PC-9 (cell line): ENCODE data around the gene PRSS21. TPM values are rescaled to one million over a fixed set of nuclear protein-coding genes. Genes with fewer than 3 reads are reported as not detected.

Experiments used
- BruUV-seq: library from RNA; stranded (reverse); fragments of 400-500 nt; replicated peaks from 2 replicates; lab custom pipeline; 2021; lab: Mats Ljungman, UMichigan
- CTCF ChIA-PET: fragments of 300-600 bp; sonication (Branson Sonifier 250); formaldehyde crosslinking; loops from one replicate; lab custom pipeline; 2022; ENCODE audit warnings: antibody characterized with exemption; lab: Charles Lee
- POLR2A ChIA-PET: fragments of 300-600 bp; sonication (Branson Sonifier 250); formaldehyde crosslinking; loops from one replicate; lab custom pipeline; 2022; ENCODE audit warnings: antibody characterized with exemption; ENCODE audit not compliant: unreplicated experiment; lab: Charles Lee
- DNase-seq, 2 experiments: peaks; one replicate each; pipeline versions ENCODE4 v3.0.0 to v3.0.0-alpha.2; 2015 to 2022; ENCODE audit warnings: mixed read lengths in 1 of 2
- H2AFZ ChIP-seq: fragments of 200-600 bp; sonication (generic); 2 replicates; pipeline ENCODE4 v1.8.1; 2017; ENCODE audit warnings: antibody characterized with exemption
- H3F3A ChIP-seq: fragments of 200-600 bp; sonication (generic); 2 replicates; pipeline ENCODE4 v1.8.1; 2017; ENCODE audit warnings: antibody characterized with exemption, mild to moderate bottlenecking, low read depth; ENCODE audit not compliant: insufficient read depth
- H3K27ac ChIP-seq: fragments of 200-600 bp; sonication (generic); 2 replicates; pipeline ENCODE4 v1.6.1; 2016; ENCODE audit warnings: mixed run types
- H3K27me3 ChIP-seq: fragments of 200-600 bp; sonication (generic); 2 replicates; pipeline ENCODE4 v1.6.1; 2016; ENCODE audit warnings: low read depth, mixed run types; ENCODE audit not compliant: insufficient read depth
- H3K36me3 ChIP-seq: fragments of 200-600 bp; sonication (generic); 2 replicates; pipeline ENCODE4 v1.6.1; 2016; ENCODE audit warnings: low read depth, mixed run types
- H3K4me1 ChIP-seq: fragments of 200-600 bp; sonication (generic); replicated peaks from 2 replicates; pipeline ENCODE4 v1.6.1; 2016; ENCODE audit warnings: mixed run types; ENCODE audit not compliant: insufficient read depth
- H3K4me2 ChIP-seq: fragments of 200-600 bp; sonication (generic); 2 replicates; pipeline ENCODE4 v1.6.1; 2017; ENCODE audit warnings: mixed run types
- H3K4me3 ChIP-seq: fragments of 200-600 bp; sonication (generic); 2 replicates; pipeline ENCODE4 v1.6.1; 2016; ENCODE audit warnings: mixed run types
- H3K79me2 ChIP-seq: fragments of 200-600 bp; sonication (generic); 2 replicates; pipeline ENCODE4 v1.6.1; 2017; ENCODE audit warnings: low read depth, mixed run types
- H3K9me2 ChIP-seq: fragments of 200-600 bp; sonication (generic); 2 replicates; pipeline ENCODE4 v1.8.1; 2017; ENCODE audit warnings: mild to moderate bottlenecking; ENCODE audit not compliant: insufficient read depth
- H3K9me3 ChIP-seq: fragments of 200-600 bp; sonication (generic); 2 replicates; pipeline ENCODE4 v1.8.1; 2016; ENCODE audit warnings: low read depth; ENCODE audit not compliant: insufficient read depth
- H4K20me1 ChIP-seq: fragments of 200-600 bp; sonication (generic); 2 replicates; pipeline ENCODE4 v1.8.1; 2017; ENCODE audit not compliant: insufficient read depth
- EZH2 ChIP-seq: fragments of 200-600 bp; sonication (generic); IDR thresholded peaks from 2 replicates; pipeline ENCODE4 v1.8.0; 2017; ENCODE audit warnings: antibody characterized with exemption, low read depth
- intact Hi-C: fragments of 100-400 bp; cut with micrococcal nuclease; formaldehyde crosslinking; loops from one replicate; pipeline ENCODE4 v1.10.0; 2022; ENCODE audit not compliant: unreplicated experiment
- total RNA-seq: library from RNA; stranded (reverse); gene quantifications from 2 replicates; pipeline ENCODE4 v1.2.3, GENCODE V29; 2021
- TF ChIP-seq, protein P1 (sequence below): fragments of 200-600 bp; sonication (generic); conservative IDR thresholded peaks from 2 replicates; pipeline ENCODE4 v1.6.1; 2017; ENCODE audit warnings: mixed run types, antibody characterized with exemption, mild to moderate bottlenecking, moderate library complexity

PRSS21 gene
- total RNA-seq, 1 experiment from 2014 or later, result 61.2 TPM

DNA sequence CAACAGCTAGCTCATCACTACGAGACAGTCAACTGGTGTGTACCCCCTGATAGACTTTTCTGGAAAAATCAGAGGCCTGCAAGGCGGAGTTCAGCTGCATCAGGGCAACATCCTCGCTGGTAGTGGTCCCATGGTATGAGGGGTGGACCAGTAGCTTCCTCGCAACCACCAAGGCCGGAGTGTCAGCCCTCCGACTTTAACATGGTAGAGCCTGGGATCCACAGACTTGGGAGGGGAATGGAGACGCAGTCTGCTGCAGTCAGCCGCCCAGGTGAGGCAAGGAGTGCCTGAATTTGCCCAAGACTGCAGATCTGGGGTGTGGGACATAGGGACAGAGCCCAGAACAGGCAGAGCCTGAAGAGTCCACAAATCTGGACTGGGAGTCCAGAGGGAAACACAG is 26.5 kb downstream of the PRSS21 start:
- Histone ChIP-seq H3K4me3 (no peak overlapping the region), H3K79me2 (no peaks in the 10 kb centered on the region), H3K9me3 (no peaks in the 10 kb centered on the region), H3K4me1 (peaks cover 42% of the 10 kb centered on the region), H3K27ac (no peak overlapping the region), H3K36me3 (no peaks in the 10 kb centered on the region), H3K27me3 (no peaks in the 10 kb centered on the region), H3K9me2 (no peaks in the 10 kb centered on the region), H3K4me2 (no peak overlapping the region), H4K20me1 (no peaks in the 10 kb centered on the region), H2AFZ (no peak overlapping the region), H3F3A (peaks cover 48% of the 10 kb centered on the region)
- intact Hi-C loops, result no loop called here
- ChIA-PET CTCF (no interaction called here), POLR2A (no interaction called here)
- no TSS peak for BruUV-seq
- DNase-seq, result no peak
- TF ChIP-seq, protein P1, sequence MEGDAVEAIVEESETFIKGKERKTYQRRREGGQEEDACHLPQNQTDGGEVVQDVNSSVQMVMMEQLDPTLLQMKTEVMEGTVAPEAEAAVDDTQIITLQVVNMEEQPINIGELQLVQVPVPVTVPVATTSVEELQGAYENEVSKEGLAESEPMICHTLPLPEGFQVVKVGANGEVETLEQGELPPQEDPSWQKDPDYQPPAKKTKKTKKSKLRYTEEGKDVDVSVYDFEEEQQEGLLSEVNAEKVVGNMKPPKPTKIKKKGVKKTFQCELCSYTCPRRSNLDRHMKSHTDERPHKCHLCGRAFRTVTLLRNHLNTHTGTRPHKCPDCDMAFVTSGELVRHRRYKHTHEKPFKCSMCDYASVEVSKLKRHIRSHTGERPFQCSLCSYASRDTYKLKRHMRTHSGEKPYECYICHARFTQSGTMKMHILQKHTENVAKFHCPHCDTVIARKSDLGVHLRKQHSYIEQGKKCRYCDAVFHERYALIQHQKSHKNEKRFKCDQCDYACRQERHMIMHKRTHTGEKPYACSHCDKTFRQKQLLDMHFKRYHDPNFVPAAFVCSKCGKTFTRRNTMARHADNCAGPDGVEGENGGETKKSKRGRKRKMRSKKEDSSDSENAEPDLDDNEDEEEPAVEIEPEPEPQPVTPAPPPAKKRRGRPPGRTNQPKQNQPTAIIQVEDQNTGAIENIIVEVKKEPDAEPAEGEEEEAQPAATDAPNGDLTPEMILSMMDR, result no peak
- no peak for TF ChIP-seq EZH2

DNA sequence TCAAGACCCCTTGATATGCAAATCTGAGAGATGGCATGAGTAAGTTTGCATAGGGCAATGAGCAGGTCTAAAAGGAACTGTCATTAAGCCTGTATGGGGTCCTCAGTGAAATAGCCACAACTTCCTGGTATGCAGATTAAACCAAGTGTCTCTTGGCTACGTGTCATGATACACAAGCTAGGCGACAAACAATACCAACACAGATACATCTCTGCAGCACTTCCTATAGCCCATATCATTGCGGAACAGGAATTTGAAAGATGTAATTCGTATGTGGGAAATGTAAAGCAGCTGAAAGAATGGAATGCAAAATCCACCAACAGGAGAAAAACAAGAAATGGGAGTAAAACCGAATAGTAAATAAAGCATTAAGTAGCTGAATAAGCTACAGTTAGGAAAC is 28.1 kb downstream of the PRSS21 start:
- Histone ChIP-seq H3K27ac (peak overlapping the region; percentile 91; the same call in 1 of the 2 replicates), H4K20me1 (no peaks in the 10 kb centered on the region), H3K9me3 (no peaks in the 10 kb centered on the region), H3F3A (peaks cover 43% of the 10 kb centered on the region), H2AFZ (no peak overlapping the region), H3K4me2 (no peak overlapping the region; the same call in 1 of the 2 replicates), H3K79me2 (no peaks in the 10 kb centered on the region), H3K9me2 (no peaks in the 10 kb centered on the region), H3K27me3 (no peaks in the 10 kb centered on the region), H3K36me3 (no peaks in the 10 kb centered on the region), H3K4me1 (peaks cover 52% of the 10 kb centered on the region), H3K4me3 (no peak overlapping the region)
- TF ChIP-seq, protein P1, result no peak
- no peak for TF ChIP-seq EZH2
- intact Hi-C loops, result no loop called here
- no TSS peak for BruUV-seq
- ChIA-PET POLR2A (interaction anchor here (0.7 kb wide), 1 partner anchor 80 kb away, joined by 3 read pairs; no protein-coding TSS in a partner anchor), CTCF (interaction anchor here (1.0 kb wide), 1 partner anchor 11 kb away, joined by 3 read pairs; no protein-coding TSS in a partner anchor)
- DNase-seq, result no peak

DNA sequence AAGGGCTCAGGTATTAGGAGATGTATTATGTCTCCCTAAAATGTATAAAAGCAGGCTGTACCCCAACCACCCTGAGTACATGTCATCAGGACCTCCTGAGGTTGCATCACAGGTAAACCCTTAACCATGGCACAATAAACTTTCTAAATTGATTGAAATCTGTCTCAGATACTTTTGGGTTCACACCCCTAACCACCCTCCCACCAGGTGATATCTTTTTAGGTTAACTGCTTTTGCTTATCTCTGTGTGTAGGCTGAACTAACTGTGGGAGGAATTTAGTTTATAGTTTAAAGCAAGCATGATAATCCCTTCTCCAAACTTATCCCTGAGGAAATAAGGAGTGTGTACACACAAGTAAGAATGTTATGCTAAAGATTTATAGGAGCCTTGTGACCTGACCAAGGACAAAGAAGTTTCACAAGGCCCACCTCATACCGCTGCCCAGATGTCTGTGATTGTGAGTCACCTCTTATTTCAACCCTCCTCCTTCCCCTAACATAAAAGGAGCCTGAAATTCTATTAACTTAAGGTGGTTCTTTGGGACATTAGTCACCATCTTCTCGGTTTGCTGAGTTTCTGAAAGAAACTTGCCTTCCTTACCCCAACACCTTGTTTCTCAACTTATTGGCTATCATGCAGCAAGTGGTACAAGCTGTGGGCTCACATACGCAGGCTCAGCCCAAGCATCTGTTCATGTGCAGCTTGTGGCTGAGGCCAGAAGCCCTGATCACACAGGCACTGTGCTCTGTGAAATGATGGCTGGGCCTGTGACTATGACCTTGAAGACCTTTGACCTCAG is 29.7 kb downstream of the PRSS21 start:
- Histone ChIP-seq H3K36me3 (no peaks in the 10 kb centered on the region), H4K20me1 (no peaks in the 10 kb centered on the region), H3K27ac (peak overlapping the region; percentile 91), H3K27me3 (no peaks in the 10 kb centered on the region), H2AFZ (no peak overlapping the region), H3K79me2 (no peaks in the 10 kb centered on the region), H3K4me2 (peak overlapping the region; percentile 62), H3K9me2 (no peaks in the 10 kb centered on the region), H3K4me3 (no peak overlapping the region), H3F3A (peaks cover 57% of the 10 kb centered on the region), H3K4me1 (peaks cover 68% of the 10 kb centered on the region), H3K9me3 (no peaks in the 10 kb centered on the region)
- ChIA-PET POLR2A (no interaction called here), CTCF (no interaction called here)
- TF ChIP-seq EZH2, result no peak
- TF ChIP-seq, protein P1, result no peak
- BruUV-seq, result no TSS peak
- intact Hi-C loops, result loop anchor here (1.0 kb wide), 1 partner anchor 10 kb away; no protein-coding TSS in a partner anchor
- DNase-seq, result peak; percentile 62 to 97
